ENCODE measurements around the gene SCNN1A. TPM values are rescaled to one million over a fixed set of nuclear protein-coding genes. Genes with fewer than 3 reads are reported as not detected.
A peak's percentile ranks its signal among the peaks of the same experiment; 100 is the strongest.

SCNN1A gene
- total RNA-seq, 4 donors from 2014 or later: 15.9 to 46.5 (median 18.8) TPM

GRCh38 chr12:6337958-6338433 lies 37.4 kb downstream of the SCNN1A start:
- peaks cover 0 to 17% (median 3%) of the 10 kb centered on the region in 3 donors for H3K36me3 ChIP-seq
- peak overlapping the region in 3 of 4 donors; percentile 16 to 89 (median 87) for H3K4me3 ChIP-seq
- WGBS, 2 donors: 34 to 42% methylated on average over 12 of the region's 12 CpGs
- H3K27ac ChIP-seq: peak overlapping the region in 3 of 4 donors; percentile 99
- H3K4me1 ChIP-seq: peaks cover 0 to 82% (median 64%) of the 10 kb centered on the region in 4 donors
- H3K27me3 ChIP-seq: no peaks in the 10 kb centered on the region
- no peak for DNase-seq (ENCODE audit: low spot score in 2 of 2)
- TF ChIP-seq CTCF (IDR thresholded peaks at IDR 0.05) (no peak), POLR2A (IDR thresholded peaks at IDR 0.05) (no peak), EP300 (IDR thresholded peaks at IDR 0.05) (peak in 1 of 2 donors; percentile 6)
- H3K9me3 ChIP-seq: no peaks in the 10 kb centered on the region

- H3K9me3 ChIP-seq: no peaks in the 10 kb centered on the region
- DNase-seq (ENCODE audit: low spot score in 2 of 2): no peak
- TF ChIP-seq POLR2A (IDR thresholded peaks at IDR 0.05): no peak
- TF ChIP-seq EP300 (IDR thresholded peaks at IDR 0.05): no peak
- H3K36me3 ChIP-seq: peaks cover 0 to 25% (median 4%) of the 10 kb centered on the region in 3 donors
- H3K4me3 ChIP-seq: peak overlapping the region; percentile 37 to 89 (median 65)
- no peaks in the 10 kb centered on the region for H3K27me3 ChIP-seq
- WGBS, 2 donors: 14 to 19% methylated on average over 14 to 15 of the region's 15 CpGs
- peaks cover 0 to 82% (median 64%) of the 10 kb centered on the region in 4 donors for H3K4me1 ChIP-seq
- H3K27ac ChIP-seq: peak overlapping the region; percentile 93 to 99 (median 99)
Observed at GRCh38 chr12:6336889-6337853, 38.2 kb downstream of the SCNN1A start.

- WGBS, 2 donors: 1 to 5% methylated on average over 12 of the region's 12 CpGs
Observed at GRCh38 chr12:6336079-6336888, 39.1 kb downstream of the SCNN1A start.

GRCh38 chr12:6335451-6336078 lies 39.8 kb downstream of the SCNN1A start:
- no peaks in the 10 kb centered on the region for H3K9me3 ChIP-seq
- H3K4me1 ChIP-seq: peaks cover 0 to 96% (median 74%) of the 10 kb centered on the region in 4 donors
- no peaks in the 10 kb centered on the region for H3K27me3 ChIP-seq
- DNase-seq (ENCODE audit: low spot score in 2 of 2): peak; percentile 62 to 65
- H3K36me3 ChIP-seq: peaks cover 0 to 41% (median 6%) of the 10 kb centered on the region in 3 donors
- 0 to 1% methylated on average over 11 of the region's 11 CpGs for WGBS, 2 donors
- H3K27ac ChIP-seq: peak overlapping the region; percentile 93 to 99 (median 99)
- H3K4me3 ChIP-seq: peak overlapping the region; percentile 29 to 87 (median 40)
- TF ChIP-seq POLR2A (IDR thresholded peaks at IDR 0.05): no peak
- peak; percentile 22 to 60 (median 48) for TF ChIP-seq CTCF (IDR thresholded peaks at IDR 0.05)

More at GRCh38 chr12:6336079-6336888, 39.1 kb downstream of the SCNN1A start:
- Histone ChIP-seq H3K27ac (peak overlapping the region; percentile 93 to 99 (median 99)), H3K27me3 (no peaks in the 10 kb centered on the region), H3K4me1 (peaks cover 0 to 89% (median 68%) of the 10 kb centered on the region in 4 donors), H3K4me3 (peak overlapping the region; percentile 37 to 89 (median 65)), H3K9me3 (no peaks in the 10 kb centered on the region), H3K36me3 (peaks cover 0 to 34% (median 4%) of the 10 kb centered on the region in 3 donors)
- DNase-seq (ENCODE audit: low spot score in 2 of 2): peak; percentile 88 to 90
- TF ChIP-seq CTCF (IDR thresholded peaks at IDR 0.05) (no peak), EP300 (IDR thresholded peaks at IDR 0.05) (peak; percentile 85 to 97), POLR2A (IDR thresholded peaks at IDR 0.05) (peak; percentile 63 to 78)

Data from tibial nerve (tissue), 4 donors.